Measurements from ENCODE around the gene PCBP3.

PCBP3 gene

DNA sequence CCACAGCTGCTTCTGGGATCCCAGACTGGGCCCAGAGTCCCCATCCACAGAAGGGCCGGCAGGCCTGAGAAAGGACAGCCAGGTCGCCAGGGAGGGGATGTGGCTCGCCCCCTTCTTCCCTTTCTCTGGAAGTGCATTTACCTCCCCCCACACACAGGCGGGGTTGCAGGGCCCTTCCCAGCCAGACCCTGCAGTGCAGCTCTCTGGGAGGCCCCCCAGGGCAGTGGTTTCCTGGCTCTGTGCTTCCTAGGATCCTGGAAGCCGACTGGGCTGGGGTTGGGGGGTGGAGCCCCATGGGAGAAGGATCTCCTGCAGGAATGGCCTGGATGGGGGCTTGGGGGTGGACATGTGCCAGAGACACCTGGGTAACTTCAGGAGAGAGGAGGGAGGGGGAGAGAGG, 333.9 kb downstream of the PCBP3 start:
- H3K4ac ChIP-seq (ENCODE audit: low read depth, low read length): no peak overlapping the region
- H2BK5ac ChIP-seq (ENCODE audit: low read depth, low read length, poor library complexity): no peak overlapping the region
- H3K36me3 ChIP-seq (ENCODE audit: control insufficient read depth in 1 of 2, insufficient read depth in 2 of 2, low read length in 2 of 2): no peaks in the 10 kb centered on the region
- peaks cover 2% of the 10 kb centered on the region for H3K79me2 ChIP-seq (ENCODE audit: control insufficient read depth, insufficient read depth, low read length, poor library complexity)
- no peak overlapping the region for H3K9ac ChIP-seq (ENCODE audit: low read length)
- no peak overlapping the region for H3K18ac ChIP-seq (ENCODE audit: low read length)
- no CpG with 5 or more reads among the region's 5 CpGs for WGBS (ENCODE audit: extremely low coverage, insufficient coverage, insufficient read length)
- no peak overlapping the region for H2BK120ac ChIP-seq (ENCODE audit: insufficient read depth, low read length, poor library complexity)
- no peak for DNase-seq
- no peak overlapping the region for H3K4me2 ChIP-seq (ENCODE audit: low read length)
- H2AK5ac ChIP-seq (ENCODE audit: low read length): no peak overlapping the region
- peaks cover 23% of the 10 kb centered on the region for H3K79me1 ChIP-seq (ENCODE audit: low read length)
- H3K23ac ChIP-seq (ENCODE audit: low read length): no peak overlapping the region
- H2BK12ac ChIP-seq (ENCODE audit: low read length): no peak overlapping the region
- no peak overlapping the region for H3K4me3 ChIP-seq (ENCODE audit: low read depth, low read length)
- no peak overlapping the region for H4K8ac ChIP-seq (ENCODE audit: low read depth, low read length)
- H4K12ac ChIP-seq (ENCODE audit: low read depth, low read length): no peak overlapping the region
- H3K27ac ChIP-seq (ENCODE audit: low read depth, low read length): no peak overlapping the region
- no peak overlapping the region for H2AFZ ChIP-seq (ENCODE audit: insufficient read depth, low read length, poor library complexity)
- no peak overlapping the region for H4K91ac ChIP-seq (ENCODE audit: low read depth, low read length)
- H3K4me1 ChIP-seq (ENCODE audit: control insufficient read depth in 1 of 2, insufficient read depth in 2 of 2, low read length in 2 of 2): peaks cover 31 to 35% of the 10 kb centered on the region in 2 experiments
- H3K9me3 ChIP-seq (ENCODE audit: insufficient read depth, low read depth, low read length): no peaks in the 10 kb centered on the region
- H3K14ac ChIP-seq (ENCODE audit: low read length): no peak overlapping the region
- H3K27me3 ChIP-seq (ENCODE audit: insufficient read depth, low read length): peaks cover 4% of the 10 kb centered on the region

- DNase-seq: no peak
- H4K91ac ChIP-seq (ENCODE audit: low read depth, low read length): no peak overlapping the region
- no peaks in the 10 kb centered on the region for H3K9me3 ChIP-seq (ENCODE audit: insufficient read depth, low read depth, low read length)
- no peak overlapping the region for H3K4ac ChIP-seq (ENCODE audit: low read depth, low read length)
- no CpG with 5 or more reads among the region's 20 CpGs for WGBS (ENCODE audit: extremely low coverage, insufficient coverage, insufficient read length)
- peaks cover 18 to 32% of the 10 kb centered on the region in 2 experiments for H3K4me1 ChIP-seq (ENCODE audit: control insufficient read depth in 1 of 2, insufficient read depth in 2 of 2, low read length in 2 of 2)
- H3K18ac ChIP-seq (ENCODE audit: low read length): no peak overlapping the region
- H2BK5ac ChIP-seq (ENCODE audit: low read depth, low read length, poor library complexity): no peak overlapping the region
- no peak overlapping the region for H3K9ac ChIP-seq (ENCODE audit: low read length)
- no peak overlapping the region for H3K23ac ChIP-seq (ENCODE audit: low read length)
- no peak overlapping the region for H3K4me3 ChIP-seq (ENCODE audit: low read depth, low read length)
- no peak overlapping the region for H2BK120ac ChIP-seq (ENCODE audit: insufficient read depth, low read length, poor library complexity)
- H3K27ac ChIP-seq (ENCODE audit: low read depth, low read length): no peak overlapping the region
- no peak overlapping the region for H4K12ac ChIP-seq (ENCODE audit: low read depth, low read length)
- peaks cover 7% of the 10 kb centered on the region for H3K27me3 ChIP-seq (ENCODE audit: insufficient read depth, low read length)
- H2AK5ac ChIP-seq (ENCODE audit: low read length): no peak overlapping the region
- no peak overlapping the region for H3K14ac ChIP-seq (ENCODE audit: low read length)
- H3K79me2 ChIP-seq (ENCODE audit: control insufficient read depth, insufficient read depth, low read length, poor library complexity): no peaks in the 10 kb centered on the region
- H2AFZ ChIP-seq (ENCODE audit: insufficient read depth, low read length, poor library complexity): no peak overlapping the region
- H4K8ac ChIP-seq (ENCODE audit: low read depth, low read length): no peak overlapping the region
- no peaks in the 10 kb centered on the region for H3K36me3 ChIP-seq (ENCODE audit: control insufficient read depth in 1 of 2, insufficient read depth in 2 of 2, low read length in 2 of 2)
- no peak overlapping the region for H2BK12ac ChIP-seq (ENCODE audit: low read length)
- no peak overlapping the region for H3K4me2 ChIP-seq (ENCODE audit: low read length)
- H3K79me1 ChIP-seq (ENCODE audit: low read length): peaks cover 12% of the 10 kb centered on the region
These were observed 335.7 kb downstream of the PCBP3 start for GRCh38 chr21:45979141-45979631.

- Histone ChIP-seq H3K79me1 (ENCODE audit: low read length) (peaks cover 8% of the 10 kb centered on the region), H3K18ac (ENCODE audit: low read length) (no peak overlapping the region), H3K4me1 (ENCODE audit: control insufficient read depth in 1 of 2, insufficient read depth in 2 of 2, low read length in 2 of 2) (peaks cover 13 to 28% of the 10 kb centered on the region in 2 experiments), H2BK120ac (ENCODE audit: insufficient read depth, low read length, poor library complexity) (no peak overlapping the region), H2BK12ac (ENCODE audit: low read length) (no peak overlapping the region), H4K8ac (ENCODE audit: low read depth, low read length) (no peak overlapping the region), H3K79me2 (ENCODE audit: control insufficient read depth, insufficient read depth, low read length, poor library complexity) (no peaks in the 10 kb centered on the region), H3K27ac (ENCODE audit: low read depth, low read length) (no peak overlapping the region), H3K36me3 (ENCODE audit: control insufficient read depth in 1 of 2, insufficient read depth in 2 of 2, low read length in 2 of 2) (no peaks in the 10 kb centered on the region), H2BK5ac (ENCODE audit: low read depth, low read length, poor library complexity) (no peak overlapping the region), H3K27me3 (ENCODE audit: insufficient read depth, low read length) (peaks cover 7% of the 10 kb centered on the region), H2AK5ac (ENCODE audit: low read length) (no peak overlapping the region), H3K14ac (ENCODE audit: low read length) (no peak overlapping the region), H3K4ac (ENCODE audit: low read depth, low read length) (no peak overlapping the region), H3K9me3 (ENCODE audit: insufficient read depth, low read depth, low read length) (no peaks in the 10 kb centered on the region), H3K9ac (ENCODE audit: low read length) (no peak overlapping the region), H4K91ac (ENCODE audit: low read depth, low read length) (no peak overlapping the region), H3K4me2 (ENCODE audit: low read length) (no peak overlapping the region), H2AFZ (ENCODE audit: insufficient read depth, low read length, poor library complexity) (no peak overlapping the region), H4K12ac (ENCODE audit: low read depth, low read length) (no peak overlapping the region), H3K4me3 (ENCODE audit: low read depth, low read length) (no peak overlapping the region), H3K23ac (ENCODE audit: low read length) (no peak overlapping the region)
- no CpG with 5 or more reads among the region's 7 CpGs for WGBS (ENCODE audit: extremely low coverage, insufficient coverage, insufficient read length)
- DNase-seq: no peak
These were observed 336.1 kb downstream of the PCBP3 start for GRCh38 chr21:45979651-45980050.

GRCh38 chr21:45980271-45980670, 336.7 kb downstream of the PCBP3 start:
- no peak overlapping the region for H4K91ac ChIP-seq (ENCODE audit: low read depth, low read length)
- no peak overlapping the region for H3K4me3 ChIP-seq (ENCODE audit: low read depth, low read length)
- H3K14ac ChIP-seq (ENCODE audit: low read length): no peak overlapping the region
- H3K36me3 ChIP-seq (ENCODE audit: control insufficient read depth in 1 of 2, insufficient read depth in 2 of 2, low read length in 2 of 2): no peaks in the 10 kb centered on the region
- H3K27ac ChIP-seq (ENCODE audit: low read depth, low read length): no peak overlapping the region
- peaks cover 6% of the 10 kb centered on the region for H3K27me3 ChIP-seq (ENCODE audit: insufficient read depth, low read length)
- no peak overlapping the region for H3K23ac ChIP-seq (ENCODE audit: low read length)
- H3K9ac ChIP-seq (ENCODE audit: low read length): no peak overlapping the region
- H3K4me1 ChIP-seq (ENCODE audit: control insufficient read depth in 1 of 2, insufficient read depth in 2 of 2, low read length in 2 of 2): peaks cover 9 to 23% of the 10 kb centered on the region in 2 experiments
- no peak overlapping the region for H3K18ac ChIP-seq (ENCODE audit: low read length)
- no peak overlapping the region for H4K8ac ChIP-seq (ENCODE audit: low read depth, low read length)
- H3K4ac ChIP-seq (ENCODE audit: low read depth, low read length): no peak overlapping the region
- no peaks in the 10 kb centered on the region for H3K79me2 ChIP-seq (ENCODE audit: control insufficient read depth, insufficient read depth, low read length, poor library complexity)
- 100% methylated on average over 1 of the region's 2 CpGs for WGBS (ENCODE audit: extremely low coverage, insufficient coverage, insufficient read length)
- no peaks in the 10 kb centered on the region for H3K9me3 ChIP-seq (ENCODE audit: insufficient read depth, low read depth, low read length)
- H2BK120ac ChIP-seq (ENCODE audit: insufficient read depth, low read length, poor library complexity): no peak overlapping the region
- no peak overlapping the region for H2AFZ ChIP-seq (ENCODE audit: insufficient read depth, low read length, poor library complexity)
- no peak overlapping the region for H2AK5ac ChIP-seq (ENCODE audit: low read length)
- no peak overlapping the region for H4K12ac ChIP-seq (ENCODE audit: low read depth, low read length)
- no peak overlapping the region for H3K4me2 ChIP-seq (ENCODE audit: low read length)
- no peak overlapping the region for H2BK12ac ChIP-seq (ENCODE audit: low read length)
- peaks cover 7% of the 10 kb centered on the region for H3K79me1 ChIP-seq (ENCODE audit: low read length)
- DNase-seq: no peak
- no peak overlapping the region for H2BK5ac ChIP-seq (ENCODE audit: low read depth, low read length, poor library complexity)
